Middle frontal gyrus (tissue), 1 donor: ENCODE measurements around the gene ST14.

Source experiments
- DNase-seq: peaks from one replicate; pipeline ENCODE4 v3.0.0-alpha.2; 2015; ENCODE audit warnings: low spot score; ENCODE audit errors: extremely low spot score

The ST14 gene

GRCh38 chr11:130159657-130160497 lies at the start of gene ST14:
ST14 (plus strand) TSS chr11:130159782; CDS start chr11:130159980, 198 bp downstream.
- DNase-seq = no peak

- DNase-seq = no peak
Observed at GRCh38 chr11:130110339-130111108, 49.1 kb upstream of the ST14 start.

GRCh38 chr11:130112071-130112830 lies 47.3 kb upstream of the ST14 start:
- DNase-seq = no peak

GRCh38 chr11:130114281-130114680 lies 45.3 kb upstream of the ST14 start:
- DNase-seq = no peak

GRCh38 chr11:130114726-130115125 lies 44.9 kb upstream of the ST14 start:
- no peak for DNase-seq

GRCh38 chr11:130115218-130115617 lies 44.4 kb upstream of the ST14 start:
- DNase-seq = no peak

GRCh38 chr11:130118165-130118564 lies 41.4 kb upstream of the ST14 start:
- no peak for DNase-seq

GRCh38 chr11:130118636-130119387 lies 40.8 kb upstream of the ST14 start:
- no peak for DNase-seq

- no peak for DNase-seq
Observed at GRCh38 chr11:130120045-130120444, 39.5 kb upstream of the ST14 start.

- no peak for DNase-seq
Observed at GRCh38 chr11:130121445-130121978, 38.1 kb upstream of the ST14 start.

GRCh38 chr11:130122141-130122575 lies 37.4 kb upstream of the ST14 start:
- DNase-seq = no peak

- DNase-seq = no peak
Observed at GRCh38 chr11:130123414-130124040, 36.1 kb upstream of the ST14 start.

GRCh38 chr11:130124096-130124495 lies 35.5 kb upstream of the ST14 start:
- no peak for DNase-seq

GRCh38 chr11:130125638-130126037 lies 33.9 kb upstream of the ST14 start:
- no peak for DNase-seq

- DNase-seq = no peak
Observed at GRCh38 chr11:130126516-130126915, 33.1 kb upstream of the ST14 start.

GRCh38 chr11:130127509-130127908 lies 32.1 kb upstream of the ST14 start:
- no peak for DNase-seq

- no peak for DNase-seq
Observed at GRCh38 chr11:130128626-130129025, 31.0 kb upstream of the ST14 start.

GRCh38 chr11:130129922-130130321 lies 29.7 kb upstream of the ST14 start:
- no peak for DNase-seq

GRCh38 chr11:130131961-130132850 lies 27.4 kb upstream of the ST14 start:
- DNase-seq = no peak
